H54 (cell line): ENCODE data around the gene RYR1.

Experiments
- DNase-seq: peaks from one replicate; pipeline ENCODE4 v3.0.0; 2011; ENCODE audit warnings: low spot score, mixed read lengths; ENCODE audit not compliant: insufficient read length
- FAIRE-seq: peaks from 3 replicates; lab custom pipeline; 2011; peaks lifted over from hg19 to GRCh38; lab: Jason Lieb, UNC
- POLR2A ChIP-seq: IDR thresholded peaks from 2 replicates; pipeline ENCODE4 v1.6.1; 2011; ENCODE audit warnings: low read depth, mild to moderate bottlenecking, low read length

Gene RYR1

GRCh38 chr19:38451036-38451435, 17.5 kb downstream of the RYR1 start:
- no peak for DNase-seq
- TF ChIP-seq POLR2A: no peak

GRCh38 chr19:38451629-38452028, 18.1 kb downstream of the RYR1 start:
- DNase-seq (no peak), FAIRE-seq (no peak)
- TF ChIP-seq POLR2A: no peak

More at GRCh38 chr19:38451036-38451435, 17.5 kb downstream of the RYR1 start:
- no peak for FAIRE-seq

GRCh38 chr19:38452430-38453366, 19.2 kb downstream of the RYR1 start:
- DNase-seq (no peak), FAIRE-seq (no peak)
- no peak for TF ChIP-seq POLR2A

- DNase-seq (no peak), FAIRE-seq (no peak)
- no peak for TF ChIP-seq POLR2A
Observed at GRCh38 chr19:38453596-38453995, 20.1 kb downstream of the RYR1 start.

- no peak for FAIRE-seq
- no peak for DNase-seq
- TF ChIP-seq POLR2A: no peak
Observed at GRCh38 chr19:38455031-38455430, 21.5 kb downstream of the RYR1 start.

- no peak for FAIRE-seq
- no peak for TF ChIP-seq POLR2A
Observed at GRCh38 chr19:38457202-38457601, 23.7 kb downstream of the RYR1 start.

GRCh38 chr19:38457690-38458405, 24.4 kb downstream of the RYR1 start:
- TF ChIP-seq POLR2A: no peak
- DNase-seq (no peak), FAIRE-seq (no peak)

More at GRCh38 chr19:38457202-38457601, 23.7 kb downstream of the RYR1 start:
- DNase-seq: no peak

GRCh38 chr19:38458991-38459390, 25.5 kb downstream of the RYR1 start:
- no peak for TF ChIP-seq POLR2A
- DNase-seq (no peak), FAIRE-seq (no peak)

- FAIRE-seq (no peak), DNase-seq (no peak)
- no peak for TF ChIP-seq POLR2A
Observed at GRCh38 chr19:38463365-38463764, 29.9 kb downstream of the RYR1 start.

GRCh38 chr19:38464421-38465082, 31.1 kb downstream of the RYR1 start:
- no peak for DNase-seq
- FAIRE-seq: no peak
- no peak for TF ChIP-seq POLR2A

GRCh38 chr19:38466050-38466449, 32.6 kb downstream of the RYR1 start:
- TF ChIP-seq POLR2A: no peak
- FAIRE-seq: no peak
- no peak for DNase-seq

- FAIRE-seq: no peak
- TF ChIP-seq POLR2A: no peak
Observed at GRCh38 chr19:38467541-38468525, 34.3 kb downstream of the RYR1 start.

GRCh38 chr19:38469151-38469550, 35.7 kb downstream of the RYR1 start:
- no peak for FAIRE-seq
- DNase-seq: no peak

More at GRCh38 chr19:38467541-38468525, 34.3 kb downstream of the RYR1 start:
- no peak for DNase-seq

More at GRCh38 chr19:38469151-38469550, 35.7 kb downstream of the RYR1 start:
- TF ChIP-seq POLR2A: no peak
